Endothelial cell of umbilical vein (primary cell): ENCODE measurements around the gene ITPR2. TPM values are rescaled to one million over a fixed set of nuclear protein-coding genes. Genes with fewer than 3 reads are reported as not detected.

ENCODE experiments used
- BruUV-seq: library from RNA; stranded (reverse); fragments of 400-500 nt; replicated peaks from 2 replicates; lab custom pipeline; 2021; lab: Mats Ljungman, UMichigan
- CTCF ChIA-PET: fragments of 300-600, 350-600 bp; sonication (Branson Sonifier 250); formaldehyde crosslinking; loops from one replicate; lab custom pipeline; 2021; ENCODE audit warnings: antibody characterized with exemption, inconsistent platforms; lab: Charles Lee
- POLR2A ChIA-PET: fragments of 300-600, 350-600 bp; sonication (Branson Sonifier 250); formaldehyde crosslinking; loops from one replicate; lab custom pipeline; 2021; ENCODE audit warnings: antibody characterized with exemption, inconsistent platforms; lab: Charles Lee
- DNase-seq: peaks from one replicate; pipeline ENCODE4 v3.0.0-alpha.2; 2011; ENCODE audit warnings: low read depth, low spot score
- FAIRE-seq: peaks from 2 replicates; lab custom pipeline; 2011; peaks lifted over from hg19 to GRCh38; lab: Jason Lieb, UNC
- H2AFZ ChIP-seq: 2 replicates; pipeline ENCODE4 v1.6.0; 2012; ENCODE audit warnings: low read depth, low read length, control low read depth, inconsistent platforms
- H3K27ac ChIP-seq: 2 replicates; pipeline ENCODE4 v1.5.1; 2011; ENCODE audit warnings: low read depth, mild to moderate bottlenecking, control low read depth, low read length, moderate library complexity; ENCODE audit not compliant: insufficient read depth
- H3K27me3 ChIP-seq, 2 experiments: 2 replicates each; pipeline versions ENCODE4 v1.6.0 to v1.6.1; 2011; ENCODE audit warnings: low read length in 2 of 2, mixed read lengths in 1 of 2; ENCODE audit not compliant: control insufficient read depth in 2 of 2, insufficient read depth in 2 of 2
- H3K36me3 ChIP-seq, 2 experiments: 2 replicates in 1 of 2; 3 replicates in 1 of 2; pipeline ENCODE4 v1.5.1; 2011; ENCODE audit warnings: low read length in 2 of 2, mild to moderate bottlenecking in 1 of 2, moderate library complexity in 1 of 2; ENCODE audit not compliant: control insufficient read depth in 2 of 2, insufficient read depth in 2 of 2; ENCODE audit errors: extremely low read depth in 1 of 2
- H3K4me1 ChIP-seq: 3 replicates; pipeline ENCODE4 v1.5.1; 2011; ENCODE audit warnings: mild to moderate bottlenecking, low read length; ENCODE audit not compliant: control insufficient read depth, insufficient read depth; ENCODE audit errors: extremely low read depth
- H3K4me2 ChIP-seq: 2 replicates; pipeline ENCODE4 v1.6.1; 2011; ENCODE audit warnings: low read length, control low read depth, mixed read lengths; ENCODE audit not compliant: insufficient read depth
- H3K4me3 ChIP-seq, 3 experiments: fragments of 200-600 bp in 1 of 3; sonication (generic), shearing (Covaris generic) in 1 of 3; replicated peaks in 1 of 3; 2 replicates each; pipeline ENCODE4 v1.5.1; 2011 to 2016; ENCODE audit warnings: control low read depth in 3 of 3, low read length in 3 of 3, mild to moderate bottlenecking in 2 of 3, inconsistent platforms in 1 of 3, low read depth in 1 of 3, moderate library complexity in 1 of 3; ENCODE audit not compliant: insufficient read depth in 1 of 3
- H3K79me2 ChIP-seq: 2 replicates; pipeline ENCODE4 v1.6.0; 2012; ENCODE audit warnings: low read length, inconsistent platforms; ENCODE audit not compliant: control insufficient read depth, insufficient read depth
- H3K9ac ChIP-seq: replicated peaks from 2 replicates; pipeline ENCODE3; 2011; ENCODE audit warnings: low read length, control low read depth; ENCODE audit not compliant: insufficient read depth; ENCODE audit errors: extremely low read depth
- H3K9me1 ChIP-seq: replicated peaks from 3 replicates; pipeline ENCODE4 v1.6.0; 2011; ENCODE audit warnings: mild to moderate bottlenecking, low read length; ENCODE audit not compliant: control insufficient read depth, insufficient read depth; ENCODE audit errors: extremely low read depth
- H3K9me3 ChIP-seq: replicated peaks from 2 replicates; pipeline ENCODE4 v1.5.1; 2012; ENCODE audit warnings: low read length, inconsistent platforms; ENCODE audit not compliant: control insufficient read depth, insufficient read depth
- H4K20me1 ChIP-seq: replicated peaks from 2 replicates; pipeline ENCODE3; 2011; ENCODE audit warnings: mild to moderate bottlenecking, low read length; ENCODE audit not compliant: control insufficient read depth, insufficient read depth; ENCODE audit errors: extremely low read depth
- CTCF ChIP-seq, 2 donors: IDR thresholded peaks; 1 replicate in 1 of 2; 2 replicates in 1 of 2; pipeline ENCODE4 v1.5.1; 2011; ENCODE audit warnings: low read length in 2 of 2, mild to moderate bottlenecking in 2 of 2, moderate library complexity in 2 of 2, control low read depth in 1 of 2, inconsistent platforms in 1 of 2, low read depth in 1 of 2; ENCODE audit not compliant: insufficient read depth in 1 of 2; ENCODE audit errors: extremely low read depth in 1 of 2
- EZH2 ChIP-seq: IDR thresholded peaks from 2 replicates; pipeline ENCODE4 v1.6.1; 2012; ENCODE audit warnings: borderline replicate concordance, low read depth, mild to moderate bottlenecking, moderate library complexity, low read length, inconsistent platforms; ENCODE audit not compliant: severe bottlenecking
- FOS ChIP-seq: IDR thresholded peaks from 2 replicates; pipeline ENCODE4 v1.6.1; 2011; ENCODE audit warnings: mild to moderate bottlenecking, low read length, moderate library complexity, borderline replicate concordance; ENCODE audit not compliant: insufficient read depth
- GATA2 ChIP-seq: IDR thresholded peaks from 2 replicates; pipeline ENCODE4 v1.7.0; 2011; ENCODE audit warnings: low read depth, mild to moderate bottlenecking, moderate library complexity, mixed read lengths, low read length; ENCODE audit not compliant: insufficient read length, insufficient read depth
- JUN ChIP-seq: IDR thresholded peaks from 2 replicates; pipeline ENCODE4 v1.6.1; 2011; ENCODE audit warnings: borderline replicate concordance, low read depth; ENCODE audit not compliant: insufficient read length, insufficient read depth
- MAX ChIP-seq: IDR thresholded peaks from 2 replicates; pipeline ENCODE4 v1.6.1; 2011; ENCODE audit not compliant: insufficient read depth, insufficient read length
- MYC ChIP-seq: IDR thresholded peaks from one replicate; pipeline ENCODE4 v1.6.1; 2011; ENCODE audit warnings: mild to moderate bottlenecking, low read depth, low read length
- POLR2A ChIP-seq: IDR thresholded peaks from 2 replicates; pipeline ENCODE4 v1.6.1; 2012; ENCODE audit warnings: low read depth, mild to moderate bottlenecking, control low read depth, low read length
- POLR2AphosphoS5 ChIP-seq: IDR thresholded peaks from 2 replicates; pipeline ENCODE4 v1.6.1; 2012; ENCODE audit warnings: low read depth, mild to moderate bottlenecking, control low read depth, low read length, moderate library complexity; ENCODE audit not compliant: insufficient read depth
- dilution Hi-C: fragments of 300-500 bp; cut with MboI; formaldehyde crosslinking; loops from one replicate; pipeline ENCODE4 v1.15.0; 2019; ENCODE audit warnings: low sequenced_read_pairs; ENCODE audit not compliant: extremely low pct_ligation_motif_present
- intact Hi-C: fragments of 100-400 bp; cut with micrococcal nuclease; formaldehyde crosslinking; loops from one replicate; pipeline ENCODE4 v1.10.0; 2022
- polyA plus RNA-seq, 4 experiments: library from polyadenylated mRNA; depleted of rRNA in 3 of 4; stranded (reverse) in 3 of 4; unstranded in 1 of 4; fragments of >200 nt; gene quantifications; 2 replicates each; pipeline versions ENCODE4 v1.2.1 to v1.2.3, GENCODE V29; 2011 to 2012; ENCODE audit warnings: missing spikeins in 1 of 4
- total RNA-seq: library from RNA; stranded (reverse); gene quantifications from 2 replicates; pipeline ENCODE4 v1.2.3, GENCODE V29; 2021

ITPR2 gene
- total and polyA plus RNA-seq, 2 donors (not counting 3 experiments of a cell fraction or from before 2014, with no cell fraction given): 16.2 to 86.8 TPM

- BruUV-seq: no TSS peak
- Histone ChIP-seq H3K36me3 (peaks cover 2 to 4% of the 10 kb centered on the region in 2 experiments), H3K4me2 (peak overlapping the region; percentile 70), H3K4me1 (peaks cover 40% of the 10 kb centered on the region), H3K9me1 (no peaks in the 10 kb centered on the region), H2AFZ (no peak overlapping the region), H3K27me3 (no peaks in the 10 kb centered on the region), H3K9ac (no peak overlapping the region), H3K4me3 (no peak overlapping the region), H3K27ac (no peak overlapping the region), H3K79me2 (peaks cover 5% of the 10 kb centered on the region), H4K20me1 (no peaks in the 10 kb centered on the region), H3K9me3 (no peaks in the 10 kb centered on the region)
- no peak for TF ChIP-seq CTCF (IDR thresholded peaks at IDR 0.05; ENCODE audit: extremely low read depth in 1 of 2, insufficient read depth in 1 of 2, low read depth in 1 of 2, low read length in 2 of 2)
- TF ChIP-seq FOS: peak; percentile 66
- TF ChIP-seq EZH2: no peak
- peak; percentile 16 for TF ChIP-seq POLR2AphosphoS5
- TF ChIP-seq MYC: no peak
- TF ChIP-seq GATA2: no peak
- TF ChIP-seq POLR2A: no peak
- TF ChIP-seq JUN: peak; percentile 13
- TF ChIP-seq MAX: no peak
- ChIA-PET POLR2A (interaction anchor here (0.6 kb wide), 1 partner anchor 47 kb away, joined by 3 read pairs; no protein-coding TSS in a partner anchor), CTCF (interaction anchor here (0.7 to 2.1 kb wide), 12 partner anchors 8 to 163 kb away, joined by 3 to 8 read pairs (median 3); no protein-coding TSS in a partner anchor)
- no peak for FAIRE-seq
- DNase-seq: peak; percentile 92
- intact Hi-C loops: loop anchor here (2.0 kb wide), 1 partner anchor 111 kb away; the partner anchor contains the start of gene ITPR2
- dilution Hi-C loops: no loop called here
Measured at GRCh38 chr12:26721800-26722199, 111.2 kb downstream of the ITPR2 start.
